Lower leg skin (tissue), 4 donors: ENCODE results near the gene ASPDH. TPM values are rescaled to one million over a fixed set of nuclear protein-coding genes. Genes with fewer than 3 reads are reported as not detected.

Experiments used
- DNase-seq, 2 donors: peaks; one replicate each; pipeline ENCODE4 v3.0.0-alpha.2; 2019; ENCODE audit warnings: low spot score in 2 of 2
- H3K4me3 ChIP-seq: fragments of 200-600 bp; sonication (generic); 2 replicates; pipeline ENCODE4 v1.5.1; 2017; ENCODE audit warnings: mild to moderate bottlenecking, low read depth; ENCODE audit not compliant: poor library complexity, severe bottlenecking
- POLR2A ChIP-seq, 2 donors: fragments of 450-650 bp; IDR thresholded peaks; one replicate each; pipeline ENCODE4 v1.6.1; 2016 to 2017; ENCODE audit warnings: antibody characterized with exemption in 2 of 2, mild to moderate bottlenecking in 1 of 2, moderate library complexity in 1 of 2
- WGBS, 2 donors: methylation state at CpG; one replicate each; pipeline ENCODE4 v1.1.5; 2018; 5-methylcytosine and 5-hydroxymethylcytosine counted together
- intact Hi-C: fragments of 100-400 bp; cut with DNase I; formaldehyde crosslinking; loops from one replicate; pipeline ENCODE4 v1.15.0; 2023; ENCODE audit warnings: low total_unique reads
- total RNA-seq, 4 donors: library from RNA; depleted of rRNA; stranded (reverse); fragments of >200 nt; gene quantifications; one replicate each; pipeline ENCODE4 v1.1.0, GENCODE V29; 2016
- TF ChIP-seq, protein P1 (sequence below), 3 donors: fragments of 450-650 bp; IDR thresholded peaks; one replicate each; pipeline ENCODE4 v1.5.1; 2016; ENCODE audit warnings: antibody characterized with exemption in 3 of 3, mild to moderate bottlenecking in 3 of 3, moderate library complexity in 2 of 3

ASPDH gene
- total RNA-seq, 4 donors from 2014 or later: not detected

DNA sequence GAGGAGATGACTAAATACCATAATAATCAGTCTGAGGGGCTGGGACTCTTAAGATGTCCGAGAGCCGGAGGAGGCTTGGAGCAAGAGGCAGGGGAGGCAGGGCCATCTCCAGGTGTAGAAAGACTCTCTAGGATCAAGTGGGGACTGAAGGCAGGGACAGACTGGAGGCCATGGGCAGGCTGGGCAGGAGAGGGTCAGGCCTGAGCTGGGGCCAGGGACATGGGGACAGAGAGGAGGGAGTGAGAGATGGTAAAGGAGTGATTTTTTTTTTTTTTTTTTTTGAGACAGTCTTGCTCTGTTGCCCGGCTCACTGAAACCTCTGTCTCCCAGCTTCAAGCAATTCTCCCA, 4.9 kb downstream of the ASPDH start:
- no peak for DNase-seq
- intact Hi-C loops: no loop called here
- no peak for TF ChIP-seq POLR2A (IDR thresholded peaks at IDR 0.05)
- TF ChIP-seq, protein P1, sequence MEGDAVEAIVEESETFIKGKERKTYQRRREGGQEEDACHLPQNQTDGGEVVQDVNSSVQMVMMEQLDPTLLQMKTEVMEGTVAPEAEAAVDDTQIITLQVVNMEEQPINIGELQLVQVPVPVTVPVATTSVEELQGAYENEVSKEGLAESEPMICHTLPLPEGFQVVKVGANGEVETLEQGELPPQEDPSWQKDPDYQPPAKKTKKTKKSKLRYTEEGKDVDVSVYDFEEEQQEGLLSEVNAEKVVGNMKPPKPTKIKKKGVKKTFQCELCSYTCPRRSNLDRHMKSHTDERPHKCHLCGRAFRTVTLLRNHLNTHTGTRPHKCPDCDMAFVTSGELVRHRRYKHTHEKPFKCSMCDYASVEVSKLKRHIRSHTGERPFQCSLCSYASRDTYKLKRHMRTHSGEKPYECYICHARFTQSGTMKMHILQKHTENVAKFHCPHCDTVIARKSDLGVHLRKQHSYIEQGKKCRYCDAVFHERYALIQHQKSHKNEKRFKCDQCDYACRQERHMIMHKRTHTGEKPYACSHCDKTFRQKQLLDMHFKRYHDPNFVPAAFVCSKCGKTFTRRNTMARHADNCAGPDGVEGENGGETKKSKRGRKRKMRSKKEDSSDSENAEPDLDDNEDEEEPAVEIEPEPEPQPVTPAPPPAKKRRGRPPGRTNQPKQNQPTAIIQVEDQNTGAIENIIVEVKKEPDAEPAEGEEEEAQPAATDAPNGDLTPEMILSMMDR (IDR thresholded peaks at IDR 0.05): no peak
- H3K4me3 ChIP-seq: no peak overlapping the region
- 89 to 90% methylated on average over 3 of the region's 3 CpGs for WGBS, 2 donors

DNA sequence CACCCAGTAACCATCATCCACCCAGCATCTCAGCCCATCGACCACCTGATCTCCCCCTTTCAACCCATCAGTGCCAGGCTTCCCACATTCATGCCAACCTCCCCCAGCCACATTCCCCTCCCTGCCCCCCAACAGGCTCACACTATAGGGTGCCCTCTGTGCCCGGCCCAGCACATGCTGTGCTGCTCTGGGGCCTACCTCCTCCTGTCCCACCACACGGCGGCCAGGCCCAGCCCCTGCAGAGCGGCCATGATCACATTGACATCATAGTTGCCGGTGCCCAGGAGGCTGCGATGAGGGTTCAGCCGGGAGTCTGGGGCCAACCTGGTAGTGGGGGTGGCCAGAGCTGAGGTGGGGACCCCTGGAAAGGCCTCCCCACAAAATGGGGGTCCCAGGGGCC, 6.3 kb downstream of the ASPDH start:
- DNase-seq: no peak
- TF ChIP-seq POLR2A (IDR thresholded peaks at IDR 0.05): no peak
- WGBS, 2 donors: 89 to 93% methylated on average over 8 of the region's 8 CpGs
- H3K4me3 ChIP-seq: no peak overlapping the region
- intact Hi-C loops: no loop called here

DNA sequence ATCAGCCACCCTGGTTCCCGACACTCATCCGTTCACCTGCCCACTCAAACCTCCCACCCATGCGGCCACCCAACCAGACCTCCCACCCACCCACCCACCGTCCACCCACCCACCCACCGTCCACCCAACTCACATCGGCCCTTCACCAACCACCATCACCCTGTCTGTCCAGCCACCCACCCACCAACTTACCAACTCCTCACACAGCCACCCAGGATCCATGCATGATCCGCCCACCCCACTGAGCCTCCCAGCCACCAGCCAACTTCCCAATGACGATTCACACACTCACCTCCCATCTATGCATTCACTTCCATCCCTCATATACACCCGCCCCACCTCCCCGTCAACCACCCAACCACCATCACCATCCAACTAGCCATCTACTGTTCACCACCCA, 7.0 kb downstream of the ASPDH start:
- WGBS, 2 donors: 90 to 95% methylated on average over 10 of the region's 10 CpGs
- TF ChIP-seq, protein P1 (IDR thresholded peaks at IDR 0.05): no peak
- no peak for TF ChIP-seq POLR2A (IDR thresholded peaks at IDR 0.05)
- no peak overlapping the region for H3K4me3 ChIP-seq
- DNase-seq: no peak
- intact Hi-C loops: no loop called here

DNA sequence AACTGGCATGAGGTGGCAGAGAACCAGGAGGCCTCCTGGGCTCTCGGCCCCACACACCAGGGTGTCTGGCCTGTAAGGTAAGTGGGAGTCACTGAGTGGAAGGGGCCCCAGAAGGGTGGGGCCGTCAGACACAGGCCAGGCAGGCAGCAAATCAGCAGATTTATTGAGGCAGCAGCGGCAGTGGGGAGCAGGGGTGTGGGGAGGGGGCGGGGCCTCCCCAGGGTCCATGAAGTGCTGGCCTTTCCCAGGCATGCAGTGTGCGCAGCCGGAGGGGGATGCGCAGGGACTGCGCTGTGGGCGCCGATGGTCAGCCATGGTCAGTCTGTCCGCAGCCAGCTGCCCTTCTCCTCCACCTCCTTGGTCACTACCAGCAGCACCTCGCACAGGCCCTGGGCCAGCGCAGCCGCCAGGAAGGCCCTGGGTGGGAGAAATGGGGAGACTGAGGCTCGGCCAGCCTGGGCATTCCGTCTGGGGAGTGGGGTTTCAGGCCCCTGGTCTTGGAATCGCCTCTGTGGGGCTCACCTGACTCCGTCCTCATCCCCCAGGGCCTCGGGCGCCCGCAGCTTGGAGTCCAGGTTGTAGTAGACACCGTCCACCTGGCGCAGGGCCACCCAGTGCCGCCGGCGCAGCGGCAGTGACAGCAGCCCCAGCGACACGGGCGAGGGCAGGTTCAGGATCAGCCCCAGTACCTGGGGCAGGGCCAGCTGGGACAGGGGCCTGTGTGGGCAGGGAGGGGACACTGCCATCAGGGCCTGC, 7.7 kb downstream of the ASPDH start:
- WGBS, 2 donors: 91 to 93% methylated on average over 21 to 22 of the region's 30 CpGs
- no peak for TF ChIP-seq POLR2A (IDR thresholded peaks at IDR 0.05)
- TF ChIP-seq, protein P1 (IDR thresholded peaks at IDR 0.05): no peak
- intact Hi-C loops: no loop called here
- no peak overlapping the region for H3K4me3 ChIP-seq
- DNase-seq: no peak

DNA sequence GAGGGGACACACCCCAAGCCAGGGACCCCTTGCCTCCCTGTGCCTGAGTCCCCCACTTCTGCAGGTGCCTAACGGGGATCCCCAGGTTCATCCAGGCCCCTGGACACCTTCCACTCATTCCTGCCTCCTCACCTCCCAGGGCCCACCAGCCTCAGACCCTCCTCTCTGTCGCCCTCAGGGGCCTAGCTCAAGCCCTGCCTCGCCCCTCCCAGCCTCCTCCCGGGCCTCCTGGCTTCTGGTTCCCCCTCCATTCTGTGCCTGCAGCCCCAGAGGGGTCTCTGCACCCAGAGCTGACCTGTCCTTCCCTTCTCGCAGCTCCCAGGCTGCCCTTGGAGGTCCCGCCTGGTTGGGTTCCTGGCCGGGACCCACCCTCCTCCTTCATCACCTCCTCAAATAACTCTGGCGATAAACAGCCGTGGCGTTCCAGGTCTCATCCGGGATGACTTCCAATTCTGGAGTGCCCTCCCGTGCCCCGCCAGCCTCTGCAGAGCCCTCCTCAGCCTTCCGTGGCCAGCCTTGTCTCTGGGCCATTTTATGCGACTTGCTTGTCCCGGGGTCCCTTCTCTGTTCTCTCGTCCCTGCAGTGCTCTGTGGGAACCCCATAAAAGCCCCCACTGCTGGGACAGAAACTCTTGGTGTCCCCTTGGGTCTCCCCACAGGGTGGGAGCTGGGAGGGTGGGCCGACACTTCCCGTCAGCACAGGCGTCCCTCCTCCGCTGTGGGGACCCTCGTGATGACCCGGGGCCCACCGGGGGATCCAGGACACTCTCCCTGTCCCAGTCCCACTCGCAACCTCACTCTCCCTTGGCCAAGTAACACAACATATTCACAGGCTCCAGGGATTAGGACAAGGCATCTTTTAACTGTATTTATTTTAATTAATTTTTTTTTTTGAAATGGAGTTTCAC, 11.9 kb downstream of the ASPDH start:
- no peak for DNase-seq
- WGBS, 2 donors: 60 to 69% methylated on average over 25 of the region's 25 CpGs
- intact Hi-C loops: no loop called here
- no peak for TF ChIP-seq POLR2A (IDR thresholded peaks at IDR 0.05)
- TF ChIP-seq, protein P1 (IDR thresholded peaks at IDR 0.05): no peak
- H3K4me3 ChIP-seq: no peak overlapping the region

DNA sequence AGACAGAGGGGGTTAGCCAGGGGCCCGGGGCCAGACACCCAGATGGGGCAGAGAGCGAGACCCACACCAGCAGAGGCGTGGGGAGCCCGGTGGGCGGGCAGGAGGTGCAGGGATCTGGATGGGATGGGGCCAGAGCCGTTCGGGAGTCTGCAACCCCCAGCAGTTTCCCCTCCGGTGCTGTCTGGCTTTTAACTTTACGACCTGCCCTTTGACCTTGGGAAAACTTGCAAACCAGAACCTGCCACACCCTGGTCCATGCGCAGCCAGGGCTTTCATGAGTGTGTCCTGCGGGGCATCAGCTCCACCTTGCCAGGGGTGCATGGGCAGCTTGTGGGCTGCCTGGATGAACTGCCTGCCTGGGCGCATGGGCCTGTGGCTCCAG, 12.5 kb downstream of the ASPDH start:
- whole genome bisulfite sequencing, 2 donors: 55 to 63% methylated on average over 11 to 12 of the region's 12 CpGs

More for the DNA sequence above, 12.5 kb downstream of the ASPDH start:
- no peak overlapping the region for H3K4me3 ChIP-seq
- no peak for DNase-seq
- TF ChIP-seq, protein P1 (IDR thresholded peaks at IDR 0.05): no peak
- no peak for TF ChIP-seq POLR2A (IDR thresholded peaks at IDR 0.05)
- intact Hi-C loops: no loop called here
